Measurements from ENCODE around the gene ENTPD8.

- TF ChIP-seq, protein P1, sequence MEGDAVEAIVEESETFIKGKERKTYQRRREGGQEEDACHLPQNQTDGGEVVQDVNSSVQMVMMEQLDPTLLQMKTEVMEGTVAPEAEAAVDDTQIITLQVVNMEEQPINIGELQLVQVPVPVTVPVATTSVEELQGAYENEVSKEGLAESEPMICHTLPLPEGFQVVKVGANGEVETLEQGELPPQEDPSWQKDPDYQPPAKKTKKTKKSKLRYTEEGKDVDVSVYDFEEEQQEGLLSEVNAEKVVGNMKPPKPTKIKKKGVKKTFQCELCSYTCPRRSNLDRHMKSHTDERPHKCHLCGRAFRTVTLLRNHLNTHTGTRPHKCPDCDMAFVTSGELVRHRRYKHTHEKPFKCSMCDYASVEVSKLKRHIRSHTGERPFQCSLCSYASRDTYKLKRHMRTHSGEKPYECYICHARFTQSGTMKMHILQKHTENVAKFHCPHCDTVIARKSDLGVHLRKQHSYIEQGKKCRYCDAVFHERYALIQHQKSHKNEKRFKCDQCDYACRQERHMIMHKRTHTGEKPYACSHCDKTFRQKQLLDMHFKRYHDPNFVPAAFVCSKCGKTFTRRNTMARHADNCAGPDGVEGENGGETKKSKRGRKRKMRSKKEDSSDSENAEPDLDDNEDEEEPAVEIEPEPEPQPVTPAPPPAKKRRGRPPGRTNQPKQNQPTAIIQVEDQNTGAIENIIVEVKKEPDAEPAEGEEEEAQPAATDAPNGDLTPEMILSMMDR (IDR thresholded peaks at IDR 0.05), result no peak
- TF ChIP-seq POLR2A (IDR thresholded peaks at IDR 0.05) (no peak), POLR2AphosphoS5 (IDR thresholded peaks at IDR 0.05) (peak; percentile 34 to 36)
Observed at GRCh38 chr9:137411645-137412380, 29.3 kb downstream of the ENTPD8 start.
